GM10847 (cell line): ENCODE measurements around the gene BPIFB6.

Source experiments
- POLR2A ChIP-seq: IDR thresholded peaks from 2 replicates; pipeline ENCODE4 v1.6.1; 2011; ENCODE audit not compliant: insufficient read length; ENCODE audit errors: extremely low read depth

The BPIFB6 gene

GRCh38 chr20:33091693-33092092 is 60.2 kb downstream of the BPIFB6 start:
- TF ChIP-seq POLR2A, result no peak

DNA sequence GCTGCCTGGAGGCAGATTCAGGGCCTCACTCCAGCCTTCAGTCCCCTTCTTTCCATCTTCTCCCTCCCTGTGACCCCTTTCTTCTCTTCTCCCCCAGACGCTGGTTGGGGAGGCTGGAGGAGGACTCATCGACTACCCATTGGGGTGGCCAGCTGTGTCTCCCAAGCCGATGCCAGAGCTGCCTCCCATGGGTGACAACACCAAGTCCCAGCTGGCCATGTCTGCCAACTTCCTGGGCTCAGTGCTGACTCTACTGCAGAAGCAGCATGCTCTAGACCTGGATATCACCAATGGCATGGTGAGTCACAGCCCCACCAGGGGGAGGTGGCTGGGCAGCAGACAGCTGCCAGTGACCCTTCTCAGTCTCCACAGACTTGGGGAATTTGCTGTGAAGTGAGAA is 60.9 kb downstream of the BPIFB6 start:
- TF ChIP-seq POLR2A, result no peak

DNA sequence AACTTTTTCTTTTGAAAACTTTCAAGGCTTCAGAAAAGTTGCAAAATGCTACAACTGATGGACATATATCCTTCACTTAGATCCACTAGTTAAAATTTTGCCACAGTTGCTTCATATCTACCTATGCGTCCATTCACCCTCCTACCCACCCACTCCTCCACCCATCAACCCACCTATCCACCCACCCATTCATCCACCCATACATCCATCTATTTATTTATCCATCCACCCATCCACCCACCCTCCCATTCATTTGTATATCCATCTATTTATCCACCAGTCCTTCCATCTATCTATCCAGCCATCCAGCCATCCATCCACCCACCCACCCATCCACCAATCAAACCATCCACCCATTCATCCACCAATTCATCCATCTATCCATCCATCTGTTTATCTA is 61.6 kb downstream of the BPIFB6 start:
- no peak for TF ChIP-seq POLR2A

DNA sequence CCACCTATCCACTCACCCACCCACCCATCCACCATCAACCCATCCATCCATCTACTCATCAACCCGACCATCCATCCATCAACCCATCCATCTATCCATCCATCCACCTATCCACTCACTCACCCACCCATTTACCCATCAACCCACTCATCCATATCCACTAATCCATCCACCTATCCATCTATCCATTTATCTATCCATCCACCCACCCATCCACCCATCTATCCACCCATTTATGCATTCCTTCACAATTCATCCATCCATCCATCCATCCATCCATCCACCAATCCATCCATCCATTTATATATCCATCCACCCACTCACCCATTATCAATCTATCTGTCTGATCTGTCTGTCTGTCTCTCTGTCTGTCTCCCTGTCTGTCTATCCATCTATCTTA is 62.1 kb downstream of the BPIFB6 start:
- no peak for TF ChIP-seq POLR2A
